GM12878 (cell line): ENCODE measurements around the gene PFKFB3.

ENCODE experiments used
- BACH1 ChIP-seq: fragments of 450-650 bp; IDR thresholded peaks from 2 replicates; pipeline ENCODE4 v1.6.1; 2017; ENCODE audit warnings: mild to moderate bottlenecking, borderline replicate concordance
- CBX3 ChIP-seq: fragments of 200-600 bp; sonication (generic); IDR thresholded peaks from 2 replicates; pipeline ENCODE4 v1.6.1; 2016; ENCODE audit warnings: low read depth, borderline replicate concordance
- FOS ChIP-seq: IDR thresholded peaks from 3 replicates; pipeline ENCODE4 v1.6.1; 2011; ENCODE audit warnings: borderline replicate concordance; ENCODE audit not compliant: insufficient read length; ENCODE audit errors: extremely low read depth
- FOXK2 ChIP-seq: fragments of 450-650 bp; IDR thresholded peaks from 2 replicates; pipeline ENCODE4 v1.6.1; 2017; ENCODE audit warnings: mild to moderate bottlenecking, moderate library complexity
- MAX ChIP-seq: IDR thresholded peaks from 2 replicates; pipeline ENCODE4 v1.6.1; 2012; ENCODE audit warnings: low read depth, low read length, improper control_type of control experiment
- ZSCAN29 ChIP-seq: fragments of 450-650 bp; IDR thresholded peaks from 2 replicates; pipeline ENCODE4 v1.6.1; 2017; ENCODE audit warnings: mild to moderate bottlenecking, moderate library complexity
- TF ChIP-seq, protein P1 (sequence below), 3 experiments: IDR thresholded peaks in 2 of 3; conservative IDR thresholded peaks in 1 of 3; 2 replicates each; pipeline ENCODE4 v1.5.1; 2011; ENCODE audit warnings: low read depth in 3 of 3, low read length in 3 of 3, mild to moderate bottlenecking in 3 of 3, control low read depth in 2 of 3, moderate library complexity in 2 of 3, inconsistent platforms in 1 of 3, mixed read lengths in 1 of 3; ENCODE audit not compliant: control insufficient read depth in 2 of 3, insufficient read depth in 1 of 3; ENCODE audit errors: extremely low read depth in 1 of 3
- TF ChIP-seq, protein P2 (sequence below): fragments of 150-350 bp; IDR thresholded peaks from 2 replicates; pipeline ENCODE4 v1.6.1; 2016; ENCODE audit warnings: low read depth, low read length
- TF ChIP-seq, protein P3 (sequence below): IDR thresholded peaks from 2 replicates; pipeline ENCODE4 v1.6.1; 2011; ENCODE audit warnings: mild to moderate bottlenecking, low read depth, low read length, moderate library complexity; ENCODE audit not compliant: insufficient replicate concordance

DNA sequence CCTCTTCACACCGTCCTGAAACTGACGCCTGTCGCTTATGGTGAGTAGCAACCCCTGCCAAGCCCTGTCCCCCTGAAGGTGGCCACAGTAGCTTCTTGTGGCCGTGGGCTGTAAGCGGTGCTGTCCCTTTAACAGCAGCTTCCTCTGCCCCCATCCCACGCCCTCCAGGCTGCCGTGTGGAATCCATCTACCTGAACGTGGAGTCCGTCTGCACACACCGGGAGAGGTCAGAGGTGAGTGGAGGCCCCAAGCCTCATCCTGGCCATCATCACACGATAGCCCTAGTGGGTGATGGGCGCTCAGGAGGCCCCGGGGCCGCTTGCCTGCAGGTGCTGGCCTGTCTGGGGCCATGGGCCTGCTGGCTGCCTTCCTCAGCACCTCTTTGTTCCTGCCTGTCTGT lies 21.2 kb downstream of the PFKFB3 start:
- no peak for TF ChIP-seq MAX
- TF ChIP-seq, protein P1, sequence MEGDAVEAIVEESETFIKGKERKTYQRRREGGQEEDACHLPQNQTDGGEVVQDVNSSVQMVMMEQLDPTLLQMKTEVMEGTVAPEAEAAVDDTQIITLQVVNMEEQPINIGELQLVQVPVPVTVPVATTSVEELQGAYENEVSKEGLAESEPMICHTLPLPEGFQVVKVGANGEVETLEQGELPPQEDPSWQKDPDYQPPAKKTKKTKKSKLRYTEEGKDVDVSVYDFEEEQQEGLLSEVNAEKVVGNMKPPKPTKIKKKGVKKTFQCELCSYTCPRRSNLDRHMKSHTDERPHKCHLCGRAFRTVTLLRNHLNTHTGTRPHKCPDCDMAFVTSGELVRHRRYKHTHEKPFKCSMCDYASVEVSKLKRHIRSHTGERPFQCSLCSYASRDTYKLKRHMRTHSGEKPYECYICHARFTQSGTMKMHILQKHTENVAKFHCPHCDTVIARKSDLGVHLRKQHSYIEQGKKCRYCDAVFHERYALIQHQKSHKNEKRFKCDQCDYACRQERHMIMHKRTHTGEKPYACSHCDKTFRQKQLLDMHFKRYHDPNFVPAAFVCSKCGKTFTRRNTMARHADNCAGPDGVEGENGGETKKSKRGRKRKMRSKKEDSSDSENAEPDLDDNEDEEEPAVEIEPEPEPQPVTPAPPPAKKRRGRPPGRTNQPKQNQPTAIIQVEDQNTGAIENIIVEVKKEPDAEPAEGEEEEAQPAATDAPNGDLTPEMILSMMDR (IDR thresholded peaks at IDR 0.05 in 2 of 3, conservative IDR thresholded peaks at IDR 0.05 in 1 of 3; ENCODE audit: control insufficient read depth in 2 of 3, extremely low read depth in 1 of 3, insufficient read depth in 1 of 3, low read depth in 3 of 3, low read length in 3 of 3) = no peak
- TF ChIP-seq ZSCAN29 = no peak
- TF ChIP-seq, protein P2, sequence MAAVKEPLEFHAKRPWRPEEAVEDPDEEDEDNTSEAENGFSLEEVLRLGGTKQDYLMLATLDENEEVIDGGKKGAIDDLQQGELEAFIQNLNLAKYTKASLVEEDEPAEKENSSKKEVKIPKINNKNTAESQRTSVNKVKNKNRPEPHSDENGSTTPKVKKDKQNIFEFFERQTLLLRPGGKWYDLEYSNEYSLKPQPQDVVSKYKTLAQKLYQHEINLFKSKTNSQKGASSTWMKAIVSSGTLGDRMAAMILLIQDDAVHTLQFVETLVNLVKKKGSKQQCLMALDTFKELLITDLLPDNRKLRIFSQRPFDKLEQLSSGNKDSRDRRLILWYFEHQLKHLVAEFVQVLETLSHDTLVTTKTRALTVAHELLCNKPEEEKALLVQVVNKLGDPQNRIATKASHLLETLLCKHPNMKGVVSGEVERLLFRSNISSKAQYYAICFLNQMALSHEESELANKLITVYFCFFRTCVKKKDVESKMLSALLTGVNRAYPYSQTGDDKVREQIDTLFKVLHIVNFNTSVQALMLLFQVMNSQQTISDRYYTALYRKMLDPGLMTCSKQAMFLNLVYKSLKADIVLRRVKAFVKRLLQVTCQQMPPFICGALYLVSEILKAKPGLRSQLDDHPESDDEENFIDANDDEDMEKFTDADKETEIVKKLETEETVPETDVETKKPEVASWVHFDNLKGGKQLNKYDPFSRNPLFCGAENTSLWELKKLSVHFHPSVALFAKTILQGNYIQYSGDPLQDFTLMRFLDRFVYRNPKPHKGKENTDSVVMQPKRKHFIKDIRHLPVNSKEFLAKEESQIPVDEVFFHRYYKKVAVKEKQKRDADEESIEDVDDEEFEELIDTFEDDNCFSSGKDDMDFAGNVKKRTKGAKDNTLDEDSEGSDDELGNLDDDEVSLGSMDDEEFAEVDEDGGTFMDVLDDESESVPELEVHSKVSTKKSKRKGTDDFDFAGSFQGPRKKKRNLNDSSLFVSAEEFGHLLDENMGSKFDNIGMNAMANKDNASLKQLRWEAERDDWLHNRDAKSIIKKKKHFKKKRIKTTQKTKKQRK = no peak
- no peak for TF ChIP-seq FOS
- no peak for TF ChIP-seq BACH1
- TF ChIP-seq, protein P3, sequence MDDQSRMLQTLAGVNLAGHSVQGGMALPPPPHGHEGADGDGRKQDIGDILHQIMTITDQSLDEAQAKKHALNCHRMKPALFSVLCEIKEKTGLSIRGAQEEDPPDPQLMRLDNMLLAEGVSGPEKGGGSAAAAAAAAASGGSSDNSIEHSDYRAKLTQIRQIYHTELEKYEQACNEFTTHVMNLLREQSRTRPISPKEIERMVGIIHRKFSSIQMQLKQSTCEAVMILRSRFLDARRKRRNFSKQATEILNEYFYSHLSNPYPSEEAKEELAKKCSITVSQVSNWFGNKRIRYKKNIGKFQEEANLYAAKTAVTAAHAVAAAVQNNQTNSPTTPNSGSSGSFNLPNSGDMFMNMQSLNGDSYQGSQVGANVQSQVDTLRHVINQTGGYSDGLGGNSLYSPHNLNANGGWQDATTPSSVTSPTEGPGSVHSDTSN = no peak
- no peak for TF ChIP-seq CBX3
- no peak for TF ChIP-seq FOXK2
